WTC11 (cell line): ENCODE results near the gene GMPR. TPM values are rescaled to one million over a fixed set of nuclear protein-coding genes. Genes with fewer than 3 reads are reported as not detected.

Experiments used
- ATAC-seq: fragments of 200-7000 bp; cut with Tn5 transposase; 2 replicates; pipeline ENCODE4 v1.10.0; 2021; ENCODE audit warnings: mild to moderate bottlenecking, moderate library complexity
- CTCF ChIA-PET: fragments of 300-600 bp; sonication (Branson Sonifier 250); formaldehyde crosslinking; loops from one replicate; lab custom pipeline; 2021; ENCODE audit warnings: antibody characterized with exemption; lab: Charles Lee
- POLR2A ChIA-PET: fragments of 350-600 bp; sonication (Branson Sonifier 250); formaldehyde crosslinking; loops from one replicate; lab custom pipeline; 2021; ENCODE audit warnings: antibody characterized with exemption; lab: Charles Lee
- DNase-seq: peaks from one replicate; pipeline ENCODE4 v3.0.0; 2021; ENCODE audit warnings: low spot score
- H3K27ac Mint-ChIP-seq: 2 replicates; pipeline ENCODE4 v1.8.0; 2021; ENCODE audit warnings: mixed read lengths
- H3K27me3 Mint-ChIP-seq: 2 replicates; pipeline ENCODE4 v1.8.0; 2021; ENCODE audit warnings: low read depth, mild to moderate bottlenecking, moderate library complexity, mixed read lengths
- H3K36me3 Mint-ChIP-seq: 2 replicates; pipeline ENCODE4 v1.8.0; 2021; ENCODE audit warnings: mixed read lengths
- H3K4me1 Mint-ChIP-seq: 2 replicates; pipeline ENCODE4 v1.8.0; 2022; ENCODE audit warnings: mixed read lengths
- H3K4me3 Mint-ChIP-seq: 2 replicates; pipeline ENCODE4 v1.8.0; 2021; ENCODE audit warnings: mild to moderate bottlenecking, moderate library complexity, mixed read lengths
- H3K9me3 Mint-ChIP-seq: 2 replicates; pipeline ENCODE4 v1.8.0; 2021; ENCODE audit warnings: mixed read lengths
- CBFB ChIP-seq: sonication (generic); formaldehyde crosslinking; IDR thresholded peaks from 2 replicates; pipeline ENCODE4 v1.8.1; 2022; ENCODE audit warnings: mild to moderate bottlenecking, low read depth, missing genetic modification reagents
- CREM ChIP-seq: sonication (generic); formaldehyde crosslinking; IDR thresholded peaks from 2 replicates; pipeline ENCODE4 v1.8.1; 2022; ENCODE audit warnings: mild to moderate bottlenecking, missing genetic modification reagents, moderate library complexity
- ELF4 ChIP-seq: sonication (generic); formaldehyde crosslinking; IDR thresholded peaks from 2 replicates; pipeline ENCODE4 v1.8.1; 2022; ENCODE audit warnings: low read depth, mild to moderate bottlenecking, moderate library complexity, missing genetic modification reagents
- FOXJ3 ChIP-seq: sonication (generic); formaldehyde crosslinking; IDR thresholded peaks from 2 replicates; pipeline ENCODE4 v1.9.0; 2021; ENCODE audit warnings: missing genetic modification reagents, mild to moderate bottlenecking, borderline replicate concordance
- HMGA2 ChIP-seq: fragments of 250-450 bp; sonication (Bioruptor Pico); IDR thresholded peaks from 2 replicates; pipeline ENCODE4 v1.4.0; 2021; ENCODE audit warnings: mild to moderate bottlenecking, moderate library complexity
- NFE2L1 ChIP-seq: sonication (generic); formaldehyde crosslinking; IDR thresholded peaks from 2 replicates; pipeline ENCODE4 v1.8.1; 2023; ENCODE audit warnings: missing genetic modification reagents
- NR1H2 ChIP-seq: sonication (generic); formaldehyde crosslinking; IDR thresholded peaks from 2 replicates; pipeline ENCODE4 v1.9.0; 2021; ENCODE audit warnings: mild to moderate bottlenecking, moderate library complexity, missing genetic modification reagents
- RORB ChIP-seq: fragments of 250-450 bp; sonication (Bioruptor Pico); IDR thresholded peaks from 2 replicates; pipeline ENCODE4 v1.9.0; 2021; ENCODE audit warnings: mild to moderate bottlenecking
- SP1 ChIP-seq: sonication (generic); formaldehyde crosslinking; conservative IDR thresholded peaks from 2 replicates; pipeline ENCODE4 v1.8.1; 2022; ENCODE audit warnings: missing genetic modification reagents
- ZNF396 ChIP-seq: fragments of 250-450 bp; sonication (Bioruptor Pico); IDR thresholded peaks from 2 replicates; pipeline ENCODE4 v1.8.0; 2021; ENCODE audit warnings: mild to moderate bottlenecking, moderate library complexity, borderline replicate concordance
- ZNF416 ChIP-seq: fragments of 250-450 bp; sonication (Bioruptor Pico); IDR thresholded peaks from 2 replicates; pipeline ENCODE4 v1.9.0; 2021; ENCODE audit warnings: mild to moderate bottlenecking, inconsistent platforms
- ZNF532 ChIP-seq: fragments of 250-450 bp; sonication (Bioruptor Pico); IDR thresholded peaks from 2 replicates; pipeline ENCODE4 v1.9.0; 2021; ENCODE audit warnings: mild to moderate bottlenecking, borderline replicate concordance
- ZNF671 ChIP-seq: fragments of 250-450 bp; sonication (Bioruptor Pico); IDR thresholded peaks from 2 replicates; pipeline ENCODE4 v1.8.0; 2021; ENCODE audit warnings: mild to moderate bottlenecking
- total RNA-seq: library from RNA; stranded (reverse); gene quantifications from 3 replicates; pipeline ENCODE4 v1.2.3, GENCODE V29; 2021
- TF ChIP-seq, protein P1 (sequence below): sonication (generic); formaldehyde crosslinking; IDR thresholded peaks from 2 replicates; pipeline ENCODE4 v1.8.0; 2022; ENCODE audit warnings: mild to moderate bottlenecking, missing genetic modification reagents
- TF ChIP-seq, protein P2 (sequence below): sonication (generic); formaldehyde crosslinking; IDR thresholded peaks from 2 replicates; pipeline ENCODE4 v1.8.1; 2022; ENCODE audit warnings: low read depth, missing genetic modification reagents, borderline replicate concordance
- TF ChIP-seq, protein P3 (sequence below): sonication (generic); formaldehyde crosslinking; IDR thresholded peaks from 2 replicates; pipeline ENCODE4 v1.8.0; 2022; ENCODE audit warnings: mild to moderate bottlenecking, missing genetic modification reagents
- TF ChIP-seq, protein P4 (sequence below): fragments of 250-450 bp; sonication (Bioruptor Pico); IDR thresholded peaks from 2 replicates; pipeline ENCODE4 v1.8.0; 2021; ENCODE audit warnings: mild to moderate bottlenecking
- TF ChIP-seq, protein P5 (sequence below): sonication (generic); formaldehyde crosslinking; IDR thresholded peaks from 2 replicates; pipeline ENCODE4 v1.8.1; 2023; ENCODE audit warnings: mild to moderate bottlenecking, missing genetic modification reagents, moderate library complexity
- TF ChIP-seq, protein P6 (sequence below): sonication (generic); formaldehyde crosslinking; IDR thresholded peaks from 2 replicates; pipeline ENCODE4 v1.8.0; 2022; ENCODE audit warnings: missing genetic modification reagents

GMPR gene
- total RNA-seq, 1 experiment from 2014 or later, result 2.4 TPM

GRCh38 chr6:16223362-16223761 is 15.0 kb upstream of the GMPR start:
- Mint-ChIP-seq H3K27ac (no peak overlapping the region), H3K4me3 (no peak overlapping the region), H3K36me3 (no peaks in the 10 kb centered on the region), H3K4me1 (peaks cover 7% of the 10 kb centered on the region), H3K9me3 (peaks cover 14% of the 10 kb centered on the region; the same call in 1 of the 2 replicates), H3K27me3 (no peaks in the 10 kb centered on the region; the same call in 1 of the 2 replicates)
- ATAC-seq (no peak), DNase-seq (no peak)
- ChIA-PET POLR2A (interaction anchor here (0.6 kb wide), 1 partner anchor 21 kb away, joined by 3 read pairs; no protein-coding TSS in a partner anchor), CTCF (interaction anchor here (0.6 to 1.0 kb wide), 2 partner anchors 15 to 93 kb away, joined by 3 to 4 read pairs; partner anchors contain the start of gene GMPR)
- TF ChIP-seq SP1 (CRISPR knock-in tag) (no peak), HMGA2 (CRISPR knock-in tag) (no peak), ZNF671 (CRISPR knock-in tag) (no peak), ZNF396 (CRISPR knock-in tag) (no peak), ZNF532 (no peak)
- TF ChIP-seq, protein P1, sequence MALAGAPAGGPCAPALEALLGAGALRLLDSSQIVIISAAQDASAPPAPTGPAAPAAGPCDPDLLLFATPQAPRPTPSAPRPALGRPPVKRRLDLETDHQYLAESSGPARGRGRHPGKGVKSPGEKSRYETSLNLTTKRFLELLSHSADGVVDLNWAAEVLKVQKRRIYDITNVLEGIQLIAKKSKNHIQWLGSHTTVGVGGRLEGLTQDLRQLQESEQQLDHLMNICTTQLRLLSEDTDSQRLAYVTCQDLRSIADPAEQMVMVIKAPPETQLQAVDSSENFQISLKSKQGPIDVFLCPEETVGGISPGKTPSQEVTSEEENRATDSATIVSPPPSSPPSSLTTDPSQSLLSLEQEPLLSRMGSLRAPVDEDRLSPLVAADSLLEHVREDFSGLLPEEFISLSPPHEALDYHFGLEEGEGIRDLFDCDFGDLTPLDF (CRISPR knock-in tag), result no peak
- TF ChIP-seq, protein P2, sequence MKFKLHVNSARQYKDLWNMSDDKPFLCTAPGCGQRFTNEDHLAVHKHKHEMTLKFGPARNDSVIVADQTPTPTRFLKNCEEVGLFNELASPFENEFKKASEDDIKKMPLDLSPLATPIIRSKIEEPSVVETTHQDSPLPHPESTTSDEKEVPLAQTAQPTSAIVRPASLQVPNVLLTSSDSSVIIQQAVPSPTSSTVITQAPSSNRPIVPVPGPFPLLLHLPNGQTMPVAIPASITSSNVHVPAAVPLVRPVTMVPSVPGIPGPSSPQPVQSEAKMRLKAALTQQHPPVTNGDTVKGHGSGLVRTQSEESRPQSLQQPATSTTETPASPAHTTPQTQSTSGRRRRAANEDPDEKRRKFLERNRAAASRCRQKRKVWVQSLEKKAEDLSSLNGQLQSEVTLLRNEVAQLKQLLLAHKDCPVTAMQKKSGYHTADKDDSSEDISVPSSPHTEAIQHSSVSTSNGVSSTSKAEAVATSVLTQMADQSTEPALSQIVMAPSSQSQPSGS (CRISPR knock-in tag), result no peak
- TF ChIP-seq, protein P3, sequence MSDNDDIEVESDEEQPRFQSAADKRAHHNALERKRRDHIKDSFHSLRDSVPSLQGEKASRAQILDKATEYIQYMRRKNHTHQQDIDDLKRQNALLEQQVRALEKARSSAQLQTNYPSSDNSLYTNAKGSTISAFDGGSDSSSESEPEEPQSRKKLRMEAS (CRISPR knock-in tag), result no peak
- TF ChIP-seq, protein P4, sequence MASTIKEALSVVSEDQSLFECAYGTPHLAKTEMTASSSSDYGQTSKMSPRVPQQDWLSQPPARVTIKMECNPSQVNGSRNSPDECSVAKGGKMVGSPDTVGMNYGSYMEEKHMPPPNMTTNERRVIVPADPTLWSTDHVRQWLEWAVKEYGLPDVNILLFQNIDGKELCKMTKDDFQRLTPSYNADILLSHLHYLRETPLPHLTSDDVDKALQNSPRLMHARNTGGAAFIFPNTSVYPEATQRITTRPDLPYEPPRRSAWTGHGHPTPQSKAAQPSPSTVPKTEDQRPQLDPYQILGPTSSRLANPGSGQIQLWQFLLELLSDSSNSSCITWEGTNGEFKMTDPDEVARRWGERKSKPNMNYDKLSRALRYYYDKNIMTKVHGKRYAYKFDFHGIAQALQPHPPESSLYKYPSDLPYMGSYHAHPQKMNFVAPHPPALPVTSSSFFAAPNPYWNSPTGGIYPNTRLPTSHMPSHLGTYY, result no peak
- TF ChIP-seq, protein P5, sequence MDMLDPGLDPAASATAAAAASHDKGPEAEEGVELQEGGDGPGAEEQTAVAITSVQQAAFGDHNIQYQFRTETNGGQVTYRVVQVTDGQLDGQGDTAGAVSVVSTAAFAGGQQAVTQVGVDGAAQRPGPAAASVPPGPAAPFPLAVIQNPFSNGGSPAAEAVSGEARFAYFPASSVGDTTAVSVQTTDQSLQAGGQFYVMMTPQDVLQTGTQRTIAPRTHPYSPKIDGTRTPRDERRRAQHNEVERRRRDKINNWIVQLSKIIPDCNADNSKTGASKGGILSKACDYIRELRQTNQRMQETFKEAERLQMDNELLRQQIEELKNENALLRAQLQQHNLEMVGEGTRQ (CRISPR knock-in tag), result no peak

DNA sequence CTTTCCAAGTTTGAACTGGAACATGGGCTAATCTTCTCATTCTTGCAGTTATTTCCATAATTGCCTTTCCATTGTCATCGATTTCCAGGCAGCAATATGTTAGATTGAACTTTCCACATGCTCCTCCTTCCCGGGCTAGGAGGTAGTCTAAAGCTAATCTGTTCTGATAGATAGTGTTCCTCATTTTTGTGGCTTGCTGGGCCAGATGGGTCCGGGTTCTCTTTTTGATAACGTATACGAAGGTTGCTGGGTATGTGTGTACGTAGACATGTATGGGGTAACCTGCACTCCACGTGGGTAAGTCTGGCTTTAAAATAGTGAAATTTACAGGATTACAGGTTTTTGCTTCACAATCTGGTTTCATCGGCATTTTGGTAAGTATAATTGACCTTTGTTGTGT is 14.0 kb upstream of the GMPR start:
- Mint-ChIP-seq H3K36me3 (no peaks in the 10 kb centered on the region), H3K27ac (no peak overlapping the region), H3K27me3 (no peaks in the 10 kb centered on the region; the same call in 1 of the 2 replicates), H3K4me3 (no peak overlapping the region), H3K4me1 (peaks cover 5% of the 10 kb centered on the region), H3K9me3 (peaks cover 11% of the 10 kb centered on the region; the same call in 1 of the 2 replicates)
- ATAC-seq (no peak), DNase-seq (no peak)
- CTCF ChIA-PET, result no interaction called here
- POLR2A ChIA-PET, result no interaction called here
- TF ChIP-seq, protein P4, result no peak
- TF ChIP-seq, protein P1 (CRISPR knock-in tag), result no peak
- TF ChIP-seq CBFB (CRISPR knock-in tag), result no peak
- TF ChIP-seq FOXJ3 (CRISPR knock-in tag), result no peak
- TF ChIP-seq, protein P6, sequence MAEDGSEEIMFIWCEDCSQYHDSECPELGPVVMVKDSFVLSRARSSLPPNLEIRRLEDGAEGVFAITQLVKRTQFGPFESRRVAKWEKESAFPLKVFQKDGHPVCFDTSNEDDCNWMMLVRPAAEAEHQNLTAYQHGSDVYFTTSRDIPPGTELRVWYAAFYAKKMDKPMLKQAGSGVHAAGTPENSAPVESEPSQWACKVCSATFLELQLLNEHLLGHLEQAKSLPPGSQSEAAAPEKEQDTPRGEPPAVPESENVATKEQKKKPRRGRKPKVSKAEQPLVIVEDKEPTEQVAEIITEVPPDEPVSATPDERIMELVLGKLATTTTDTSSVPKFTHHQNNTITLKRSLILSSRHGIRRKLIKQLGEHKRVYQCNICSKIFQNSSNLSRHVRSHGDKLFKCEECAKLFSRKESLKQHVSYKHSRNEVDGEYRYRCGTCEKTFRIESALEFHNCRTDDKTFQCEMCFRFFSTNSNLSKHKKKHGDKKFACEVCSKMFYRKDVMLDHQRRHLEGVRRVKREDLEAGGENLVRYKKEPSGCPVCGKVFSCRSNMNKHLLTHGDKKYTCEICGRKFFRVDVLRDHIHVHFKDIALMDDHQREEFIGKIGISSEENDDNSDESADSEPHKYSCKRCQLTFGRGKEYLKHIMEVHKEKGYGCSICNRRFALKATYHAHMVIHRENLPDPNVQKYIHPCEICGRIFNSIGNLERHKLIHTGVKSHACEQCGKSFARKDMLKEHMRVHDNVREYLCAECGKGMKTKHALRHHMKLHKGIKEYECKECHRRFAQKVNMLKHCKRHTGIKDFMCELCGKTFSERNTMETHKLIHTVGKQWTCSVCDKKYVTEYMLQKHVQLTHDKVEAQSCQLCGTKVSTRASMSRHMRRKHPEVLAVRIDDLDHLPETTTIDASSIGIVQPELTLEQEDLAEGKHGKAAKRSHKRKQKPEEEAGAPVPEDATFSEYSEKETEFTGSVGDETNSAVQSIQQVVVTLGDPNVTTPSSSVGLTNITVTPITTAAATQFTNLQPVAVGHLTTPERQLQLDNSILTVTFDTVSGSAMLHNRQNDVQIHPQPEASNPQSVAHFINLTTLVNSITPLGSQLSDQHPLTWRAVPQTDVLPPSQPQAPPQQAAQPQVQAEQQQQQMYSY (CRISPR knock-in tag), result no peak
- no peak for TF ChIP-seq NFE2L1 (CRISPR knock-in tag)
- no peak for TF ChIP-seq RORB (CRISPR knock-in tag)
- no peak for TF ChIP-seq NR1H2
- no peak for TF ChIP-seq ELF4 (CRISPR knock-in tag)
- TF ChIP-seq CREM (CRISPR knock-in tag), result no peak
- TF ChIP-seq ZNF396 (CRISPR knock-in tag), result no peak
- TF ChIP-seq ZNF416, result no peak
